ENCODE data around the gene MED23.
"Not testable (repeated sequence)": the region's sequence is repeated elsewhere in the genome, so short reads cannot be mapped to it uniquely, and the experiment has no call there.

MED23 gene

GRCh38 chr6:131568726-131569125, 59.3 kb downstream of the MED23 start:
- DNase-seq, result no peak

- DNase-seq, result no peak
Observed at GRCh38 chr6:131565056-131565455, 63.0 kb downstream of the MED23 start.

- no peak for DNase-seq
Observed at GRCh38 chr6:131561925-131562707, 65.9 kb downstream of the MED23 start.

GRCh38 chr6:131558922-131559321, 69.1 kb downstream of the MED23 start:
- DNase-seq, result no peak

- DNase-seq, result no peak
Observed at GRCh38 chr6:131555992-131556391, 72.0 kb downstream of the MED23 start.

GRCh38 chr6:131552572-131552971, 75.5 kb downstream of the MED23 start:
- no peak for DNase-seq

- no peak for DNase-seq
Observed at GRCh38 chr6:131551902-131552301, 76.1 kb downstream of the MED23 start.

- DNase-seq, result no peak
Observed at GRCh38 chr6:131549811-131550210, 78.2 kb downstream of the MED23 start.

- no peak for DNase-seq
Observed at GRCh38 chr6:131548441-131548840, 79.6 kb downstream of the MED23 start.

- DNase-seq, result no peak
Observed at GRCh38 chr6:131547488-131547887, 80.6 kb downstream of the MED23 start.

- no peak for DNase-seq
Observed at GRCh38 chr6:131545317-131545716, 82.7 kb downstream of the MED23 start.

GRCh38 chr6:131538615-131539014, 89.4 kb downstream of the MED23 start:
- DNase-seq, result not testable (repeated sequence)

GRCh38 chr6:131532580-131533039, 95.4 kb downstream of the MED23 start:
- DNase-seq, result no peak

GRCh38 chr6:131531681-131532080, 96.4 kb downstream of the MED23 start:
- not testable (repeated sequence) for DNase-seq

GRCh38 chr6:131530936-131531335, 97.1 kb downstream of the MED23 start:
- not testable (repeated sequence) for DNase-seq

GRCh38 chr6:131524695-131525336, 103.2 kb downstream of the MED23 start:
- no peak for DNase-seq

GRCh38 chr6:131523988-131524673, 103.9 kb downstream of the MED23 start:
- DNase-seq, result no peak

All from kidney glomerular epithelial cell (primary cell).